Omental fat pad (tissue), 4 donors: Measurements from ENCODE around the gene ARF1. TPM values are rescaled to one million over a fixed set of nuclear protein-coding genes. Genes with fewer than 3 reads are reported as not detected.

Experiments used
- ATAC-seq: fragments of 150-250 bp; one replicate; pipeline ENCODE4 v1.9.1; 2016; ENCODE audit warnings: mild to moderate bottlenecking, moderate library complexity; ENCODE audit not compliant: low FRiP score
- DNase-seq: peaks from one replicate; pipeline ENCODE4 v3.0.0-alpha.2; 2019; ENCODE audit warnings: low spot score
- CTCF ChIP-seq, 3 donors: fragments of 450-650 bp; IDR thresholded peaks; one replicate each; pipeline ENCODE4 v1.5.1; 2016 to 2017; ENCODE audit warnings: antibody characterized with exemption in 3 of 3, mild to moderate bottlenecking in 3 of 3, moderate library complexity in 2 of 3
- total RNA-seq, 4 donors: library from RNA; depleted of rRNA; stranded (reverse); fragments of >200 nt; gene quantifications; one replicate each; pipeline ENCODE4 v1.1.0, GENCODE V29; 2016

The ARF1 gene
- total RNA-seq, 4 donors from 2014 or later: 273 to 440 (median 369) TPM

GRCh38 chr1:228076796-228077430, 5.6 kb upstream of the ARF1 start:
- ATAC-seq: no peak
- TF ChIP-seq CTCF (IDR thresholded peaks at IDR 0.05): no peak
- DNase-seq: no peak

GRCh38 chr1:228077565-228078330, 4.8 kb upstream of the ARF1 start:
- DNase-seq (no peak), ATAC-seq (no peak)
- no peak for TF ChIP-seq CTCF (IDR thresholded peaks at IDR 0.05)

- DNase-seq (no peak), ATAC-seq (no peak)
- no peak for TF ChIP-seq CTCF (IDR thresholded peaks at IDR 0.05)
These were observed 3.5 kb upstream of the ARF1 start for GRCh38 chr1:228079013-228079412.

GRCh38 chr1:228079601-228080263, 2.8 kb upstream of the ARF1 start:
- no peak for DNase-seq
- ATAC-seq: no peak
- no peak for TF ChIP-seq CTCF (IDR thresholded peaks at IDR 0.05)

GRCh38 chr1:228081144-228081543, 1.4 kb upstream of the ARF1 start:
- ATAC-seq (no peak), DNase-seq (no peak)
- no peak for TF ChIP-seq CTCF (IDR thresholded peaks at IDR 0.05)

- no peak for DNase-seq
These were observed 812 bp upstream of the ARF1 start for GRCh38 chr1:228081578-228082213.

More at GRCh38 chr1:228081578-228082213, 812 bp upstream of the ARF1 start:
- no peak for ATAC-seq
- TF ChIP-seq CTCF (IDR thresholded peaks at IDR 0.05): no peak
